Mononuclear cell (primary cell): Measurements from ENCODE around the gene IFIT5. TPM values are rescaled to one million over a fixed set of nuclear protein-coding genes. Genes with fewer than 3 reads are reported as not detected.
A peak's percentile ranks its signal among the peaks of the same experiment; 100 is the strongest.
"Not testable (repeated sequence)": the region's sequence is repeated elsewhere in the genome, so short reads cannot be mapped to it uniquely, and the experiment has no call there.

Experiments used
- H3K27me3 ChIP-seq: 2 replicates; pipeline ENCODE4 v1.6.0; 2011; ENCODE audit warnings: low read length, control low read depth; ENCODE audit not compliant: insufficient read depth
- H3K4me1 ChIP-seq: 2 replicates; pipeline ENCODE4 v1.5.1; 2011; ENCODE audit warnings: mild to moderate bottlenecking, low read length, control low read depth; ENCODE audit not compliant: insufficient read depth
- H3K4me3 ChIP-seq: 2 replicates; pipeline ENCODE4 v1.5.1; 2011; ENCODE audit warnings: mild to moderate bottlenecking, low read length, moderate library complexity
- H3K9me3 ChIP-seq: 2 replicates; pipeline ENCODE4 v1.5.1; 2011; ENCODE audit warnings: low read depth, mild to moderate bottlenecking, control low read depth, low read length
- total RNA-seq: library from RNA; depleted of rRNA; stranded (reverse); fragments of >200 nt; gene quantifications from one replicate; pipeline ENCODE4 v1.2.3, GENCODE V29; 2012

Gene IFIT5
- total RNA-seq, 1 donor = 50.7 TPM

- H3K9me3 ChIP-seq, H3K4me3 ChIP-seq, H3K27me3 ChIP-seq: not testable (repeated sequence)
- peaks cover 17% of the 10 kb centered on the region for H3K4me1 ChIP-seq
These were observed 3.8 kb upstream of the IFIT5 start for GRCh38 chr10:89410551-89410950.

- H3K27me3 ChIP-seq, H3K4me3 ChIP-seq, H3K9me3 ChIP-seq: not testable (repeated sequence)
- H3K4me1 ChIP-seq = peaks cover 23% of the 10 kb centered on the region
These were observed 3.2 kb upstream of the IFIT5 start for GRCh38 chr10:89411135-89411534.

DNA sequence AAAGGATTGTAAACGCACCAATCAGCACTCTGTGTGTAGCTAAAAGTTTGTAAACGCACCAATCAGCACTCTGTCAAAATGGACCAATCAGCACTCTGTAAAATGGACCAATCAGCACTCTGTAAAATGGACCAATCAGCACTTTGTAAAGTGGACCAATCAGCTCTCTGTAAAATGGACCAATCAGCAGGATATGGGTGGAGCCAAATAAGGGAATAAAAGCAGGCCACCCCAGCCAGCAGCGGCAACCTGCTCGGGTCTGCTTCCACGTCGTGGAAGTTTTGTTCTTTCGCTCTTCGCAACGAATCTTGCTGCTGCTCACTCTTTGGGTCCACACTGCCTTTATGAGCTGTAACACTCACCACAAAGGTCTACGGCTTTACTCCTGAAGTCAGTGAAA, 2.1 kb upstream of the IFIT5 start:
- H3K4me3 ChIP-seq = not testable (repeated sequence)

GRCh38 chr10:89413398-89413912, 913 bp upstream of the IFIT5 start:
- no peaks in the 10 kb centered on the region for H3K27me3 ChIP-seq
- H3K9me3 ChIP-seq = no peaks in the 10 kb centered on the region
- peaks cover 41% of the 10 kb centered on the region for H3K4me1 ChIP-seq
- H3K4me3 ChIP-seq = peak overlapping the region; percentile 92

More for the DNA sequence above, 2.1 kb upstream of the IFIT5 start:
- not testable (repeated sequence) for H3K9me3 ChIP-seq, H3K27me3 ChIP-seq
- peaks cover 29% of the 10 kb centered on the region for H3K4me1 ChIP-seq

- no peaks in the 10 kb centered on the region for H3K27me3 ChIP-seq
- peak overlapping the region; percentile 92 for H3K4me3 ChIP-seq
- H3K4me1 ChIP-seq = peaks cover 41% of the 10 kb centered on the region
- no peaks in the 10 kb centered on the region for H3K9me3 ChIP-seq
These were observed 782 bp downstream of the IFIT5 start for GRCh38 chr10:89414879-89415821.

- Histone ChIP-seq H3K27me3 (no peaks in the 10 kb centered on the region), H3K4me3 (no peak overlapping the region), H3K4me1 (peaks cover 37% of the 10 kb centered on the region), H3K9me3 (no peaks in the 10 kb centered on the region)
These were observed 2.1 kb downstream of the IFIT5 start for GRCh38 chr10:89416465-89416864.

DNA sequence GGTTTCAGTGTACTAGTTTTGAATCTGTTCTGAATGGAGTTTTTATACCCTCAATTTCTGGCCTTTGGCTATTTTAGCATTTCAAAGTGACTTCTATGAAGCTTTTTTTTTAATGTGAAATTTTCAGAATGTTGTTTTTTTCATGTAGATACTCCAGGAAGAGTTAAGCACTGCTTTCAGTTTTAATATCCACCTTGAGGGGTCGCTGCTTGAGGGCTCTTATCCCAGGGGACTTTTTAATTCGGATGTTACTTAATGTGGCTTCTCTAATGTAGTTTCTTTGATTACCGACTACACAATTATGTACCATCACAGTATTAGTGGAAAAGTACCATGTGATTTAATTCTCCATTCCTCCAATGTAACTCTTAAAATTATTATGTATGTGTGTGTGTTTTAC, 5.2 kb downstream of the IFIT5 start:
- no peaks in the 10 kb centered on the region for H3K27me3 ChIP-seq
- H3K9me3 ChIP-seq = no peaks in the 10 kb centered on the region
- H3K4me1 ChIP-seq = peaks cover 28% of the 10 kb centered on the region
- H3K4me3 ChIP-seq = no peak overlapping the region

- no peaks in the 10 kb centered on the region for H3K9me3 ChIP-seq
- no peak overlapping the region for H3K4me3 ChIP-seq
- H3K27me3 ChIP-seq = no peaks in the 10 kb centered on the region
- peaks cover 19% of the 10 kb centered on the region for H3K4me1 ChIP-seq
These were observed 6.7 kb downstream of the IFIT5 start for GRCh38 chr10:89421018-89421476.

- Histone ChIP-seq H3K4me1 (no peaks in the 10 kb centered on the region), H3K9me3 (no peaks in the 10 kb centered on the region), H3K4me3 (no peak overlapping the region), H3K27me3 (no peaks in the 10 kb centered on the region)
These were observed 10.6 kb downstream of the IFIT5 start for GRCh38 chr10:89425000-89425399.

DNA sequence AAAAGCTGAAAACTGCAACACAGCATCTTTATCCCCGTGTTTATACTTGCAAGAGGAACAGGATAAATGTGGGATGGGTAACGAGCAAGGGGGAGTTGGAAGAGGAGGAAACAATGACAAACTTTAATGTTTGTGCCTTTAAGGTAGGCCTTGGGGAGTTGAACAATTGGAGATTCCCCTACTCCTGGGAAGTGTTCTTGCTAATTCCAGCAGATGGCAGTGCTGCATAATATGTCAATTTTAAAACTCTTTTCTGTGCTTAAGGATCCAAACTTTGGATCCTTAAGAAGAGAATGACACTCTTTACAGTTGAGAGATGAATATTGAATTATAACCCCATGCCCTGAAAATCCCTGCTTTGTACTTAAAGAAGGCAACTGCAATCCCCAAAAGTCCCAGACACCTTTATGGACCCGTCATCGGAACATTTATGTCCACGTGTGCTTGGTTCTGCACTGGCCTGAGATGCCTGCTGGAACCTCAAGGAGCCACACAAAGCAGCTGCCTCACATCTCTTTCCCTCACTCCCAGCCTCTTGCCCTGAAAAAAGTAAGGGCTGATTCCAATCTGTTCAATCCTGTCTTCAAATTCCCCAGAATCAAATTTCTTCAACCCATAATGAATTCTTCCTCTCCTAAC, 12.0 kb downstream of the IFIT5 start:
- no peaks in the 10 kb centered on the region for H3K27me3 ChIP-seq
- no peaks in the 10 kb centered on the region for H3K9me3 ChIP-seq
- H3K4me1 ChIP-seq = no peaks in the 10 kb centered on the region
- H3K4me3 ChIP-seq = no peak overlapping the region

- Histone ChIP-seq H3K27me3 (no peaks in the 10 kb centered on the region), H3K4me3 (no peak overlapping the region), H3K4me1 (no peaks in the 10 kb centered on the region), H3K9me3 (no peaks in the 10 kb centered on the region)
These were observed 13.3 kb downstream of the IFIT5 start for GRCh38 chr10:89427629-89428028.

DNA sequence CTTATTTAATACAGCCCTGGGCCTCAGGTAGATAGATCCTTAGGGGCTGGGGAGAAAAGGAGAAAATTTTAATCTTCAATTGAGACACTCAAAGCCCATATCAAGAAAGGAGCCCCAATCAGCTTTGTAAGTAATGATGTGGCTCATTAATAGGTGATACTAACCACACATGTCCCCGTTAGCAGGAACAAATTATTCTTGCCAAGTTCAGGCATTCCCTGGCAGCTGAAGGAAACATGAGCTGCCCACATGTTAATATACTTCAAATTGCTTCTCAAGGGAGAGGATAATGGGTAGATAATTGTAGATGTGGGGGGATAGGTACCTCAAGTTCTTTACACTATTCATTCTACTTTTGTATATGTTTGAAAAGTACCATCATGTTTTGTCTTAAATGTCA, 14.5 kb downstream of the IFIT5 start:
- Histone ChIP-seq H3K4me1 (no peaks in the 10 kb centered on the region), H3K27me3 (no peaks in the 10 kb centered on the region), H3K9me3 (no peaks in the 10 kb centered on the region), H3K4me3 (no peak overlapping the region)

DNA sequence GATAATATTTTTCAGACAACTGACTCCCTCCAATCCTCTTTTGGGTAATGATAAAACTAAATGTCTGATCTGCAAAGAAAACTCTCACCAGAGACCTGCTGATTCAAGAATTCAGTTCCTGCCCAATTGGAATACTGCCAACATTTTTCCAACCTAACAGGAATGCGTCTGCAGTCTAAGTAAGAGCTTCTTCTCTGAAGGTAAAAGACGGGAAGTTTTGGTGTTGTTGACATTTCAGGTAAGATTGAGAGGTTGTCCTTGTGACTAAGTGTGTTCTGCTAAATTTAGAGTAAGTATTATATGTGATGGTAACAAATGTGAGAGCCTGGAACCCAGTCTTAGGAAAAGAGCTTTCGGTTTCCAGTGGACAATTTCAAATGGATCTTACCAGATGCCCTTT, 17.6 kb downstream of the IFIT5 start:
- H3K27me3 ChIP-seq = peaks cover 10% of the 10 kb centered on the region
- H3K4me1 ChIP-seq = no peaks in the 10 kb centered on the region
- no peaks in the 10 kb centered on the region for H3K9me3 ChIP-seq
- no peak overlapping the region for H3K4me3 ChIP-seq

- Histone ChIP-seq H3K4me1 (no peaks in the 10 kb centered on the region), H3K9me3 (no peaks in the 10 kb centered on the region), H3K27me3 (peaks cover 18% of the 10 kb centered on the region), H3K4me3 (no peak overlapping the region)
These were observed 24.2 kb downstream of the IFIT5 start for GRCh38 chr10:89438525-89438924.

DNA sequence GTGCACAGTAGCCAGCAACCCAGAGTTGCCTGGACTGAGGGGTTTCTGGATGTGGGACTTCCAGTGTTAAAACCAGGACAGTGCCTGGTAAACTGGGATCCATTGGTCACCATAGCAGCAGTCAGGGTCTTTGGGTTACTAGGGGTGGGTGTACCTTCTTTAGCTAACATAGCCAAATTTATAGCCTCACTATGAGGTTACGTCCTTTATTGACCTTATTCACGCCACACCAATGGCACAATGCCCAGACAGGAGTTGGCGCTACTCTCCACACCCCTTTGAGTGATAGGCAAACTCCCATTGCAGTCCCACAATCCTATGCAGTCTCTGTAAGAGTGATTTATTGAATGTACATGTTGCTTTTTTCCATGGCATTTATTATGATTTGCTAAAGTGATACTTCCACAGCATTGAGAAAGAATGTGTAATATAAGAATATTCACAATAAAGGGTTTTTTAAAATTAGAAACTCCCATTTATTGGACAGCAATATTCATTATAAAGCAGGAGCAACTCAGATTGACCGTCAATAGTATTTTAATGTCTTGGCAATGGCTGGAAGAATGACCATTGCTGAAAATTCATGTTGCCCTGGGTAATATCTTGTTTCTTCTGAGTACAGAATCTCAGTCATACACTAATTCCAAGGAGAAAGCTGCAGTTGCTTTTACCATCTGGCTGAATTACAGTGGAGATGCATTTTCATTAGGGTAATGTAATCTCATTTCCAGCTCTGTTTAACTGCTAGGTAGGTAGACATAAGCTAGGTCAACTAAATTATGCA, 26.1 kb downstream of the IFIT5 start:
- Histone ChIP-seq H3K4me1 (no peaks in the 10 kb centered on the region), H3K27me3 (peaks cover 9% of the 10 kb centered on the region), H3K4me3 (no peak overlapping the region), H3K9me3 (no peaks in the 10 kb centered on the region)
